ENCODE results near the gene HOXB8.

DNA sequence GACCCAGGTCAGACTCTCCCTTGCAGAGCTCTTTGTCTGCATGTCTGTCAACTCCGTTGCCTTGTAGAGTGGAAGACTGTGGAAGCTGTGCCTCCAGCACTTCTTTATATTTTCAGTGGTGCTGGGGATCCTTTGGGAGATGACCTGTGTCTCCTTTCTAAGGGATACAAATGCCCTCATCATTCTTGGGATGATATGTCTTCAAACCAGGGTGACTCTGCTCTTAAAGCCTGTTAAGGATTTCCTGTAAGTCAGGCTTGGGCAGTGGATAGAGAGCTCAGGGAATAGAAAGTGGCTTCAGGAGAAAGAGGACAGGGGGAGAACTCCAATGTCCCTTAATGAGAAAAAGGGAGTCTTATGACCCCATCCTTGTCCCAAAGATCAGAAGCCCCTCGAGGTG is 26.6 kb downstream of the HOXB8 start:
- TF ChIP-seq, protein P1, sequence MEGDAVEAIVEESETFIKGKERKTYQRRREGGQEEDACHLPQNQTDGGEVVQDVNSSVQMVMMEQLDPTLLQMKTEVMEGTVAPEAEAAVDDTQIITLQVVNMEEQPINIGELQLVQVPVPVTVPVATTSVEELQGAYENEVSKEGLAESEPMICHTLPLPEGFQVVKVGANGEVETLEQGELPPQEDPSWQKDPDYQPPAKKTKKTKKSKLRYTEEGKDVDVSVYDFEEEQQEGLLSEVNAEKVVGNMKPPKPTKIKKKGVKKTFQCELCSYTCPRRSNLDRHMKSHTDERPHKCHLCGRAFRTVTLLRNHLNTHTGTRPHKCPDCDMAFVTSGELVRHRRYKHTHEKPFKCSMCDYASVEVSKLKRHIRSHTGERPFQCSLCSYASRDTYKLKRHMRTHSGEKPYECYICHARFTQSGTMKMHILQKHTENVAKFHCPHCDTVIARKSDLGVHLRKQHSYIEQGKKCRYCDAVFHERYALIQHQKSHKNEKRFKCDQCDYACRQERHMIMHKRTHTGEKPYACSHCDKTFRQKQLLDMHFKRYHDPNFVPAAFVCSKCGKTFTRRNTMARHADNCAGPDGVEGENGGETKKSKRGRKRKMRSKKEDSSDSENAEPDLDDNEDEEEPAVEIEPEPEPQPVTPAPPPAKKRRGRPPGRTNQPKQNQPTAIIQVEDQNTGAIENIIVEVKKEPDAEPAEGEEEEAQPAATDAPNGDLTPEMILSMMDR (IDR thresholded peaks at IDR 0.05; ENCODE audit: poor library complexity): no peak
- TF ChIP-seq EZH2 (IDR thresholded peaks at IDR 0.05; ENCODE audit: borderline replicate concordance) (no peak), EZH2phosphoT487 (IDR thresholded peaks at IDR 0.05; ENCODE audit: low read depth, severe bottlenecking, unreplicated experiment) (no peak)

All from hepatocyte (in vitro differentiated cells).